Limb (tissue), 2 donors: Measurements from ENCODE around the gene ACOT7.

Experiments
- DNase-seq, 2 donors: peaks; one replicate each; pipeline ENCODE4 v3.0.0-alpha.2; 2016; ENCODE audit errors: extremely low spot score in 2 of 2

ACOT7 gene

GRCh38 chr1:6251681-6252373 is 141.7 kb downstream of the ACOT7 start:
- no peak for DNase-seq

- no peak for DNase-seq
Measured at GRCh38 chr1:6251233-6251632, 142.3 kb downstream of the ACOT7 start.

- DNase-seq: no peak
Measured at GRCh38 chr1:6249739-6250689, 143.6 kb downstream of the ACOT7 start.

GRCh38 chr1:6248932-6249738 is 144.4 kb downstream of the ACOT7 start:
- peak in 1 of 2 donors; percentile 56 for DNase-seq

- DNase-seq: no peak
Measured at GRCh38 chr1:6248161-6248776, 145.3 kb downstream of the ACOT7 start.

- no peak for DNase-seq
Measured at GRCh38 chr1:6247651-6248050, 145.9 kb downstream of the ACOT7 start.

GRCh38 chr1:6246497-6247467 is 146.8 kb downstream of the ACOT7 start:
- peak; percentile 71 to 93 for DNase-seq

- peak in 1 of 2 donors; percentile 82 for DNase-seq
Measured at GRCh38 chr1:6245869-6246496, 147.6 kb downstream of the ACOT7 start.

GRCh38 chr1:6245086-6245868 is 148.3 kb downstream of the ACOT7 start:
- peak; percentile 77 to 91 for DNase-seq

GRCh38 chr1:6244401-6245049 is 149.0 kb downstream of the ACOT7 start:
- peak in 1 of 2 donors; percentile 42 for DNase-seq

- peak in 1 of 2 donors; percentile 28 for DNase-seq
Measured at GRCh38 chr1:6243993-6244392, 149.6 kb downstream of the ACOT7 start, which contains the start of gene HES3. Gene HES3, plus strand, starts transcription at chr1:6244179. Its CDS starts 187 bp downstream, at chr1:6244366.

- peak in 1 of 2 donors; percentile 37 for DNase-seq
Measured at GRCh38 chr1:6243053-6243834, 150.3 kb downstream of the ACOT7 start.

GRCh38 chr1:6241887-6242740 is 151.5 kb downstream of the ACOT7 start:
- DNase-seq: peak in 1 of 2 donors; percentile 74

GRCh38 chr1:6241107-6241886 is 152.3 kb downstream of the ACOT7 start:
- no peak for DNase-seq

- no peak for DNase-seq
Measured at GRCh38 chr1:6239950-6240768, 153.4 kb downstream of the ACOT7 start.
